ENCODE measurements around the gene MEDAG.

MEDAG gene

DNA sequence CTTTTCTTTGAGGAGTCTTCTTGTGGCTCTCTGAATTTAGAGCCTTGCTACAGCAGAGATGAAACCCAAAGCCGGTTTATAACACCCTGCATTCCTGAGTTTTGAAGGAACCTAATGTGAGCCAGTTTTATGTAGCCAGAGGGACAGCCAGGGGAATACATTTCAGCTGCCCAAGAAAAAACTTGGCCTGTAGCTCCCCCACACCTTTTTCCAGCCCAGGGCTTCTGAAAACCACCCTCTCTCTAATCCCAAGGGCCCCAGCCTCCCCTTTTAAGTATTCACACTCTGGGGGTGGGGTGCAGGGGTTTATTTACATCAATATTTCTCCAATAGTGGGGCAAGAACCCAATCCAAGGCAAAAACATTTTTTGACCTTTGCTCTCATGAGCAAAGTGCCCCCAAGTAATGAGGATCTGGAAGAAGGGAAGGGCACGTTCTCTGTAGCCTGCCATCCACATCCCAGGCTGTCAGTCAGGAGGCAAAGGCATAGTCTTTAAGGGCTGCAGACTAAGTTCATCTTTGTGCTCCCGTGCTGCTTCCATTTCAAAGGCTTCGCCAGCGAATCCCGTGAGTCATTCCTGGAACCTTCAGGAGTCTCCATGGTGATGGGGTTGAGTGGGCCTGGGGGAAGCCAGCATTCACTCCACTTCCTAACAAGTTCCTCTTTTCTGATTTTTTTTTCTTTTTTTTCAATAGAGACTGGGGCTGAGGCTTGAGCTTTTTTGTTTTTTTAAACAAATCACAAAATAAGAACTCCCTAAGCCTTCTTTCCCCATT, 33.2 kb upstream of the MEDAG start:
- in situ Hi-C loops (cut with HindIII; ENCODE audit: low sequenced_read_pairs): no loop called here

DNA sequence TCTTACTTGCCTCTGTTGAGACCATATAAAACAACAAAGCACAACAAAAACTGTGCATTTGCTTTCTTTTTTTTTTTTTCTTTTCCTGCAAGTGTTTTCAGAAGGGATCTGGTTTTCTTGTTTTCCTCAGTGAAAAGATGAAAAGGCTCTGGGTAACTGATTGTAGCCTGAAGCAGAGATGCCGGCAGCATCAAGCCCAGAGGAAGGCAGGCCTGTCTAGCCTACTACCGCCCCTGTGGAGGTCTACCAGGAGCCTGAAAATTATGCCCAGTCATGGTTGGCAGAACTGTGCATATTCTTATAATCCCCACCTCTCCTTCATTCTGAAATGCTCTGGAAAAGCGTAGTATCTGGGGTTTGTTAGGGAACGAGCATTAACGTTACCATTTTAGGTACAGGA, 32.6 kb upstream of the MEDAG start:
- in situ Hi-C loops (cut with HindIII; ENCODE audit: low sequenced_read_pairs): no loop called here

DNA sequence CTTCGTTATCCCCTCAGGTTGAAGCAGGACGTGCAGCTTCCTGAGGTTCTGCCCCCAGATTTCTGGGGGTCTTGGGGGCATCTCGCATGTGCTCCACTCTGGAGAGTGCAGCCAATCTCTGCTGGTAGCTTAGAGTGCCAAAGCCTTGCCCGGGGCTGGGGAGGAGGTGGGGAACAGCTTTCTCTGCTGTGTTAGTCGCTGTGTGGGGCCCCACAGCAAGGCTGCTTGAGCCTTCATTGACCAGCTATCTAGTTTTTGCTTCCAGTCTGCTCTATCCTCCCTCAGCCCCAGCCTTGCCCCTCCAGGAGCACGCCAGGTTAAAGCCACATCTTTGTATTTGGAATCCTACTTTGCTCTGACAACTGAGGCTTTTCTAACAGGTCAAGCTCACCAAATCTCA, 32.0 kb upstream of the MEDAG start:
- in situ Hi-C loops (cut with HindIII; ENCODE audit: low sequenced_read_pairs): no loop called here

DNA sequence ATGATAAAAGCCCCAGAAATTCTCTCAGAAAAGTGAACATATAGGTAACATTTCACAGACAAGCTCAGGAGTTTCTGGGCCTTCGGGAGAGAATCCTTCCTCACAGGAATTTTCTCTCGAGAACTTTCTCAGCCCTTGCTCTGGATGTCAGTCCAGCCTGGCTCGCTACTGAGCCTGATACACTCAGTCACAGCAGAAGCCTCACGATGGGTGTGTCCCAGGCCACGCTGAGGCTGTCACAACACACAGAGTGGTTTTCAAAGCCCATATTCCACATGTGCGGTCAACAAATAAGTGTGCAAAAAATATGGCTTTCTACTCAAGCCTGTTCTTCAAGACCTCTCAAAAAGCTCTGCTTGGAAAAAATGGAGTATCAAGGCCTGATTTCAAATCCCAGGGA, 31.5 kb upstream of the MEDAG start:
- in situ Hi-C loops (cut with HindIII; ENCODE audit: low sequenced_read_pairs): no loop called here

DNA sequence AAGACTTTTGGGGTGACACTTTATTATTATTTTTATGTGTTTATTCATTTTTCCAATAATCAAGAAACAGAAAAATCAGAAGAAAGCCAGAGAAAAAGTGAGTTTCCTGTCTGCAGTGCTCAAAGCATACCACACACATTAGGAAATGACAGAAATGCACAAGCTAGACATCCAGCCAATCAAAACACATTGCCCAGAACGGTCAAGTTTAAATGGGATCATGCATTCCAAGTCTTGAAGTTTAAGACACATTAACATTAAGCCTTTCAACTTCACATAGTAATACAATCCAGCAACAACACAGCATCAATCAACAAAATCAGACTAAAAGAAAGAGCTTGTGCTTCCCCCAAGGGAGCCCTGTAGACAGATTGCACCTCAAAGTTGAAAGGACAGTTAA, 28.7 kb upstream of the MEDAG start:
- in situ Hi-C loops (cut with HindIII; ENCODE audit: low sequenced_read_pairs): loop anchor here (25.0 kb wide), 1 partner anchor 90 kb away; no protein-coding TSS in a partner anchor

DNA sequence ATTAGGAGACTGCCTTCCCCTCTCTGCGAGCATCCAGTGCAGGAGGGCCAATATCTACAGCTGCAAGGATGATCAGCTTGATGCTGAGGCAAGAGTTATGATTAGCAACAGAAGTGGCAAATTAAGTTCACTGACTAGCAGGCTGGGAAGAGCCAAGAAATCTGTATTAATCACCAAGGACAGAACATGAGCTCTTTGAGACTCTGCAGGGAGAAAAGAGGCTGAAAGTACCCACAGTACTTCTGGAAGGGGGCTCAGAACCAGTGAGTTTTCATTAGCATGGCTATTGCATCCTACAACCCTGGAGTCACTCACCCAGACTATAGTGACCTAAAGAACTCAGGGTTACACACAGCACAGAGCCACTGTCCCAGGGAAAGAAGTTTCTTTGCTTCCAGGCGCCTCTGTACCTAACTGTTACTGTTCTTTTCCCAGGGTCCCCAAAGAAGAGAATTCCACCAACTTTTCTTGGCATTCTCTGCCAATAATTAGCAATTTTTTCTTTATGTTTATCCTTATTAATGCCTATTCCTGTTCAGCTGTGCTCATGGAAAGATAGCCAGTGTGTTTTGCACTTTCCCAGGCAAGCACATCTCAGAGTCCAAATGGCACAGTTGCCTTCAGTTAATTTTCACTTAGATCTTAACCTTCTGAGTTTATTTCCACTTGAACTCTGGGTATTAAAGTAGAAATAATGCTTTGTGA, 25.8 kb upstream of the MEDAG start:
- in situ Hi-C loops (cut with HindIII; ENCODE audit: low sequenced_read_pairs): loop anchor here (25.0 kb wide), 1 partner anchor 93 kb away; no protein-coding TSS in a partner anchor

DNA sequence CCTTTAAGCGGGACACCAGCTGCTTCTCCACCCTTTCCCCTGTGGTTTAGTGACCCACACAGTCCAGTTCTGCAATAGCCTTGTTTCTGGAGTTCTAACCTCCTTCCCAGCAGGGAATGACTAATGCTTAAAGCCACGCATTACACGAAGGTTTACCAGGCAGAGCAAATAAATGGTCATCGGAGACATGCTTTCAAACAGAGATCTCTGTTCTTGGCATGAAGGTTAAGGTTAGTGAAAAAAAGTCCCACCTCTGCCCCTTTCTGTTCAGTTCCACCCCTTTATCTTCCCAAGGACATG, 25.3 kb upstream of the MEDAG start:
- in situ Hi-C loops (cut with HindIII; ENCODE audit: low sequenced_read_pairs): loop anchor here (25.0 kb wide), 1 partner anchor 94 kb away; no protein-coding TSS in a partner anchor

DNA sequence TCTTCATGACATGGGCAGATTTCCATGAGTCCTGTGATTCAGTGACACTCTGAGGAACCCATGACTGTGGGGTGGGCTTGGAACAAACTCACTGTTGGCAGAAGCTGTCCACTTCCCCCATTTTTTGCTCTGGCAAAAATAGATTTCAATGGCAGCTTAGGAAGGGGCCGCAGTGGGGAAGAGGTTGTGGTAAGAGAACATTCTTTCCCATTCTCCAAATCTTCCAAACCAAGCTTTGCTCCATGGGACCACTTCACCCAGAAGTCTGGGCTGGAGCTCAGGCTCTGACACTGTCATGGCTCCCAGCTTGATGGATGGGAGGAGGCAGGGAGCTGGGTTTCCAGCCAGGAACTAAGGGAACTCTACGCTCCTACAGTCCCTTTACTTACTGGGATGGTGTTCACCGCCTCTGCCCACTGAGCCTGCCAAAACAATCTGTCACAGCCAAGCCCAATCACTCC, 24.9 kb upstream of the MEDAG start:
- in situ Hi-C loops (cut with HindIII; ENCODE audit: low sequenced_read_pairs): loop anchor here (25.0 kb wide), 1 partner anchor 94 kb away; no protein-coding TSS in a partner anchor

DNA sequence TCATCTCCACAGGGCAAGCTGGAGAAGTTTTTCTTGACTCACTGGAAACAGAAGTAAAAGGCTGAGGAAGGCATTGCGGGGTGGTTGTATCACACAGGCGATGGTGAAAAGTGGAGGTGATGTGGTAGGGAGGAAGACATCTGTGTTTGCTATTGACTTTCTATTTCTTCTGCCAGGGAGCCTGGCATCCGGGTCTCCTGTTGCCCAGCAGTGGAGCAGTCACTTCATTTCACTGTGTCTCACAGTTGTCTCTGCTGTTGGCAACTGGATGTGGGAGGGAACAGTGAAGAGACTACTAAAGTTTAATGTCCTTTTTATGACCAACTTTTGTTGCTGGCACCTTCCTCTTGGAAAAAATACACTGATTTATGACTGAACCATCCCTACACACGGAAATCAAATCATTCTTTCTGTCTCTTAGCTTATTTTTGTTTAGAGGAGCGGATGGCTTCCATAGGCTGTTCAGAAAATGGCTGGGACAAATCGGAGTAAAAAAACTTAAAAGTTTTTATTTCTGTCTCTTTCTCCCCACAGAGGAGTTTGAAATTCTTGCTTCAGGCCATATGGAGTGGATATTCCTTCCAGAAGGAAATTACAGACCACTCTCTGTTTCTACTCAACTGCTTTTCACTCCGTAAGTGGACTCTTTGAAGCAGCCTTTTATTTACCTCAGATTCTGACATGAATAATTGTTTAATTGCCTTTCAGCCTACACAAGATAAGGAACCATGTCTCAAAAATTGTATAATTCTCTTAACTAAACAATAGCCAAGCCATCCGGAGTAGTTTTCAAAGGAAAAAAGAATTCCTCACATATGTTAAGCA, 23.8 kb upstream of the MEDAG start:
- in situ Hi-C loops (cut with HindIII; ENCODE audit: low sequenced_read_pairs): loop anchor here (25.0 kb wide), 1 partner anchor 95 kb away; no protein-coding TSS in a partner anchor

DNA sequence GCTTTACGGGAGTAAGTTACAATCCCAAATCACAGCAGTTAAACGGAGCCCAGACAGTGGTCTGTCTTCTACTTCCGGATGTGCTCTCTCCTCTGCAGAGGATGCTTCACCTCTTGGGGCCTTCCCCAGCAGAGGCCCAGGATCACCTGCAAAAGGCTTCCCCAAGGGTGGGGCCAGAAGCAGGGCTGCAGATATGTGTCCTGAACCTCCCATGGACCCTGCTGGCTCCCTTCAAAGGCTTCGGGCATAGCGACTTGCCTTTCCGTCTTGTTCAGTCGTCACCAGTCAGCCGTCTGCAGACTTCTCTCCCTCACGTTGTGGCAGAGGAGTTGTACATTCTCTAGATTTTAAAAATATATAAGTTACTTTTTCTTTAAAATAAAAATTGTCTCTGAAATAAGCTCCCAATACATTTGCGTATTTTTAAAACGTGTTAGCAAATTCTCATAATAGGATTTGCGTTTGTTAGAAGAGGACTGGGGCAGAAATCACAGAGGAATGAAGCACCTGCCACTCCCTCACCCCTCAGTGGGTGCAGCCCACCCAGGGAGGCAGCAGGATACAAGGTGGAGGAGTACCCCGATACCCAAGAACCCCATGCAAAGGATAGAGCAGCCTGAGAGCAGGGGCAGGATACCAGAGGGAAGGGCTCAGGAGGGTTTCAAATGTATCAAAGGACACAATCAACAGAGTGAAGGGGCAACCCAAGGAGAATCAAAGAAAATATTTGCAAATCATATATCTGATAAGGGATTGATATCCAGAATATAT, 22.9 kb upstream of the MEDAG start:
- in situ Hi-C loops (cut with HindIII; ENCODE audit: low sequenced_read_pairs): loop anchor here (25.0 kb wide), 1 partner anchor 96 kb away; no protein-coding TSS in a partner anchor

DNA sequence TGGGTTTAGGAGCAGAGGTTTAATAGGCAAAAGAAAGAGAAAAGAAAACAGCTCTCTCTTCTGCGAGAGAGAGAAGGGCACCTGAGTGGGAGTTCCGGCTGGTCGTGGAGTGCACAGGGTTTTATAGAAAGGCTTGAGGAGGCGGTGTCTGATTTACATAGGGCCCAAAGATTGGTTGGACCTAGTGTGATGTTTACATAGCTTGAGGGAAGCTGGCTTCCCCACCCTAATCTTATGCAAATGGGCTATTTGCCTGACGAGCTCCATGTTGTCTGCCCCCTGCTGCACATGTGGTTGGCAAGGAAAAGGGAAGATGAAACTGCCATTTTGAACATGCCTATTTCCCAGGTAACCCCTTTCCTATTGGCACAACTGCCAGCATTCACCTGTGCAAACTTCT, 21.5 kb upstream of the MEDAG start:
- in situ Hi-C loops (cut with HindIII; ENCODE audit: low sequenced_read_pairs): loop anchor here (25.0 kb wide), 1 partner anchor 97 kb away; no protein-coding TSS in a partner anchor

DNA sequence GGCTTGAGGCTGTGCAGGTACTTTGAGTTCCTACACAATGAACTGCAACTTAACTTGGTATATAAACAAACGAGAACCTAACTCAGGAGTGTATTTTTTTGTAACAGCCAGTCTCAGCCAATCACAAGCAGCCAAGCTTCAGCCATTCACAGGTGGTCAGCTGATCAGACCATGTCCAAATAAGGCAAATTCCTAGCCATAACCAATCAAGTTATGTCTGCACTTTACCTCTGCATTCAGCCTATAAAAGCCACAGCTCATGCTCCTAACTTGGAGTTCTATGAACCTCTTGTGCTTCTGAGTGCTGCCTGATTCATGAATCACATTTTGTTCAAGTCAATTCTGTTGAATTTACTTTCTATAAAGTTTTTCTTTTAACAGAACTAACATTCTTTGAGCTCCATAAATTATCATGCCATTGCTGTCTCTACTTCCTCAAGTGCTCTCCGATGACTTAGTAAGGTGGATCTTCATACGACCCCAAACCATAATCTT, 16.8 kb upstream of the MEDAG start:
- in situ Hi-C loops (cut with HindIII; ENCODE audit: low sequenced_read_pairs): loop anchor here (25.0 kb wide), 1 partner anchor 102 kb away; no protein-coding TSS in a partner anchor

DNA sequence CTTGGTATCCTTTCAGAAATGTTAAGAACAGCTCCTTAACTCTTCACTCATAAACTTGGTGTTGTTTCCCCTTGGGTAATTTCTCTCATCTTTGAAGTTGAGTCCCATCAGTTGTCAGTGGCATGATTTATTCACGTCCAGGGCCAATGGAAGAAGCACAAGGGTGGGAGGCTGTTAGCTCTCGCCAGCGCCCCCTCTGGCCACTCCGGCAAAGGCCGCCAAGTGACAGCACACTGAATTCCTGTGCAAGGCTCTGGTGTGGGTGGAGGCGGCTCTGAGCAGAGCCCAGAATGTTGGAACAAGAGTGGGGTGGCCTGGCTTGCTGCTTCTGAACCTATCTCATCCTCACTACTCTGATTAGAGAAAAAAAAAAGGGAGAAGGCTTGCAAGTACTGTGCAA, 13.1 kb upstream of the MEDAG start:
- in situ Hi-C loops (cut with HindIII; ENCODE audit: low sequenced_read_pairs): loop anchor here (25.0 kb wide), 1 partner anchor 106 kb away; no protein-coding TSS in a partner anchor

DNA sequence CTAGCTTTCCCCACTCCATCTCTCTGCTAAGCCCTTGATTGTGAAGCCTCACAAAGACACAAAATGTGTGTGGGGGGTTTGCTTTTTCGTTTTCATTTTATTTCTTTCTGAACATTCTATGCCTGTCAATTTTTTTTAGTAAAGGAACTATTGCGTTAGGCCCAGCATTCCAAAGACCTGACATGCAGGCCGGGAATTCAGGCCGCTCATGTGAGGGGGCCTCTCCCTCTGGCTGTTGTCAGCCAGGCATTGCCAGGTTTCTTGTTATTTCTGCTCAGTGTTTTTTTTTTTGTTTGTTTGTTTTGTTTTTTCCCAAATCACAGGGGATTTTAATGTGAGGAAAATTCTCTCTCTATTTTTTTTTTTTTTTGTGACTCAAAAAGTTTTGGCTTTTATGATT, 10.3 kb upstream of the MEDAG start:
- in situ Hi-C loops (cut with HindIII; ENCODE audit: low sequenced_read_pairs): loop anchor here (25.0 kb wide), 1 partner anchor 108 kb away; no protein-coding TSS in a partner anchor

DNA sequence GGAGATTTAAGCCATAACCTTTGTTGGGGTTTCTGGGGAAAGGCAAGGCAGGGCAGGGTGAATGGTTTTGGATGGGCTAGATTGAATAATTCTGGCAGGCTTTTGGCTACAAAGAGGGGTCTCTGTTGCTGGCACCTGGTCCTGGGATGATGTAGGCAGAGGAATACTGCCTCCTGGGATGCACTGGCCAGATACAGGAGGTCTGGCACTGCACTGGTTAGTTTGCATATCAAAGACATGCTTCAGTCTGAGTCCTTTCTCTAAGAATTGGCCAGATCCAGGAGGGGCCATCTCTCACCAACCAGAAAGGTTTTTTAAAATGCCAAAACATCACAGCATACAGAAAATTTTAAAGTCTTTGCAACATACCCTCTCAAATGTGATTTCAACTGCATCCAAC, 8.0 kb upstream of the MEDAG start:
- in situ Hi-C loops (cut with HindIII; ENCODE audit: low sequenced_read_pairs): loop anchor here (25.0 kb wide), 1 partner anchor 111 kb away; no protein-coding TSS in a partner anchor

DNA sequence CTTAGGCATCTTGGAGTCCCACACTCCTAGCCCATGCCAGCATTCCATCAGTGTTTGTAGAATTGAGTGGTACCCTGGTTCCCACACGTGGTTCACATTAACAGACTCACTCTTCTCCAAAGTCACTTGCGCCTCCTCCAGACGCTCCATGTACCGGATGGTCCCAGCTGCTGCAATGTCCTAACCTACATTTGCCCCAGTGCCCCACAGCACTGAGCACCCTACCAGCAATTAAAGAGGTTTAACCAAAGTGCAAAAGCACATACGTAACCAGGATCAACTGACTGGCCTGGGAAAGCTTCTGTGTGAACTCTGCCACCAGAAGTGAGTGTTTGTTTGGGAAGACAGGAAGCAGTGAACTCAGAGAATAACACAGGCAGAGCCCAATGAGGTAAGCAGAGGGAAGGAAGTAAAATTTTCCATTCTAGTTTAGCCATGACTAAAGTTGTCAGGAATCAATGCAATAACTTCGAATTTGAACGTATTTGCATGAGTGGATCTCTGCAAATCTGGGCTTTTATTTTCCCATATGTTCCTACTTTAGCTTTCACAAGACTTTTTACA, 7.3 kb upstream of the MEDAG start:
- in situ Hi-C loops (cut with HindIII; ENCODE audit: low sequenced_read_pairs): loop anchor here (25.0 kb wide), 1 partner anchor 111 kb away; no protein-coding TSS in a partner anchor

DNA sequence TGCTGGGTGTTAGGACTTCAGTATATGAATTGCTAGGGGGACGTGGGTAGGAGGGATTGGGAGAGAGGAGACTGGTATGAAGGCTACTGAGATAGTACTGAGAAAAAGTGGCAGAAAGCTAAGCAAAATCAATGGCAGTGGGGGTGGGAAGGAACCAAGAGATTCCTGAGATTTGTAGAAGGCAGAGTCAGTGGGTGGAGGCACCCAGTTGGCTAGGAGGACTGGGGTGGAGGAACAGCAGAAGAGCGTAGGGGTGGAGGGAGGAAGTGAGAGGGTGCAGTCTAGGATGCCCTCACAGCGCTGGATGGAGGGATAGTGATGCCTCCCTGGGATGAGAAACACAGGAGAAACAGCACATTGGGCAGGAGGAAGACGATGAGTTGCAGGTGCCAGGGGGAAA, 5.6 kb upstream of the MEDAG start:
- in situ Hi-C loops (cut with HindIII; ENCODE audit: low sequenced_read_pairs): no loop called here

DNA sequence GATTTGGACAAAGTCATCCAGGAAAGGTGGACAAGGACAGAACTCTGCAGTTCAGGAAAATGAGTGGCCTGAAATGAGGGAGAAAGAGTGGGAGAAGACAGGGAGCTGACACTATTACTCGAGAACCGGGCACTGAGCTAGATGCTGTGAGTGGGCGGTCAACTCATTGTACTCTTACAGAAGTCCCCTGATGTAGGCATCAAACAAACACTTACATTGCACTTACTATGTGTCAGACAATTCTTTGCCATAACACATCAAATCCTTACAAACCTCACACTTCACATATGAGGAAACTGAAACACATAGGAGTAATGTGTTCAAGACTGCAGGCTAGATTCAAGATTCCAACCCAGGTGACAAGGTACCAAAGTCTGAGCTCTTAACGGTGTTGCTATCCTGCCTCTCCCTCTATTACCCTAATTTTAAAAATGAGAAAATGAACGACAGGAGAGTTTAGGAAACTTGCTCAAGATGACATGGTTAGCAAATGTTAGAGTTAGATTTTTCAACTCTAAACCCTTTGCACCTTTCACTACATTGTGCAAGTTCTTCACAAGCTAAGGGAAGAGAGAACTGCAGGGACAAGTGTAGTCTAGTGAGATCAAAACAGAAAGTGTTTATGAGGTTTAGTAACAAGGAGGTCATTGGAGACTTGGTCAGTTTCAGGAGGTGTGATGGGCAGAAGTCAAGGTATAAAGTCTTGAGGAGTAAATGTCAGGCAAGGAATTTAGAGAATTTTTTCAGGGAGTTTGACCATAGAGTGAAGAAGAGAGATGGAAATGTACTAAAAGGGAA, 4.9 kb upstream of the MEDAG start:
- in situ Hi-C loops (cut with HindIII; ENCODE audit: low sequenced_read_pairs): no loop called here

DNA sequence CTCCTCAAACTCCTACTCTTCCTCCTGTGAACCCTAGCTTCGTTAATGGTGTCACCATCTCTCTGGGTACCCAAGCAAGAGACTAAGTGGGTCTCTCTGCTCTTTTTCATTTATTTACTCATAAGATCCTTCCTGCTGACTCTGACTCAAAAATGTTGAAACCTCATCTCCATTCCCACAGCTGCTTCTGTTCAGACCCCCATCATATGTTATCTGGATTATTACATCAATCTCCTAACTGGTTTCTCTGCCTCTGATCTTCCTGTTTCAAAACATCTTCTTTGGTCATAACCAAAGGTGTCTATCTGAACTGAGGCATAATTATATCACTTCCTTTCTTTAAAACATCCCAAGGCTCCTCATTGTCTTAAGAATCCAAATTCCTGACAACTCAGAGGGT, 2.0 kb upstream of the MEDAG start:
- in situ Hi-C loops (cut with HindIII; ENCODE audit: low sequenced_read_pairs): no loop called here
